ENCODE data around the gene FKBP2.

Gene FKBP2

DNA sequence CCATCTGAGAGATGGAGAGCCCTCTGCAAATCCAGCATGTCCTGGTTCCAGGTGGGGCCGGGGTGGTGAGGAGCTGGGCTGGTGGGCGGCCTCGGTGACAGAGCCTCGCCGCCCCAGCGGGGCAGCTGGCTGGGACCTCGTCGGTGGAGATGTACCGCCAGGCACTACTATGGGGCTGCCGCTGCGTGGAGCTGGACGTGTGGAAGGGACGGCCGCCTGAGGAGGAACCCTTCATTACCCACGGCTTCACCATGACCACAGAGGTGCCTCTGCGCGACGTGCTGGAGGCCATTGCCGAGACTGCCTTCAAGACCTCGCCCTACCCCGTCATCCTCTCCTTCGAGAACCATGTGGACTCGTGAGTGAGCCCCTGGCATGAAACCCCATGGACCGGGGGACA, 17.5 kb downstream of the FKBP2 start (continued):
- TF ChIP-seq ZNF76 (tag by site-specific recombination; IDR thresholded peaks at IDR 0.05; ENCODE audit: borderline replicate concordance, low read depth): no peak
- TF ChIP-seq MEIS1 (CRISPR knock-in tag; IDR thresholded peaks at IDR 0.05; ENCODE audit: borderline replicate concordance): no peak
- TF ChIP-seq ZNF2 (tag by site-specific recombination; IDR thresholded peaks at IDR 0.05): no peak

DNA sequence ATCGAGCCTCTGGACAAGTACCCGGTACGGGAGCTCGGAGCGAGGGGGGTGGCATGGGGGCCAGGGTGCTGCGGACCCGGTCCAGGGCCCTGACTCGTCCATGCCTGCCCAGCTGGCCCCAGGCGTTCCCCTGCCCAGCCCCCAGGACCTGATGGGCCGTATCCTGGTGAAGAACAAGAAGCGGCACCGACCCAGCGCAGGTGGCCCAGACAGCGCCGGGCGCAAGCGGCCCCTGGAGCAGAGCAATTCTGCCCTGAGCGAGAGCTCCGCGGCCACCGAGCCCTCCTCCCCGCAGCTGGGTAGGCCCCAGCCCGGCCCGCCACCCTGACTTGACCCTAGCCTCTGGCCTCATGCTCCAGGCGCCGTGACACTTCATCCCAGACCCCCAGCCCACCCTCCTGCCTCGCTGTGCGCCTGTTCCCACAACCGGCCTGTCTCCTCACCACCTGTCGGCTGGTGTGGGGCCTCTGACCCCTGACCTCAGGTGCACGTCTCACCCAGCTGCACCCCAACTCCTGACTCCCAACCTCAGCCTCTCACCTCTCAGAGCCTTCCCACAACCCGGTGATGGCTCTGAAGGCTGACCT, 18.1 kb downstream of the FKBP2 start:
- ChIA-PET CTCF (interaction anchor here (0.7 kb wide), 1 partner anchor 1351 kb away, joined by 5 read pairs; no protein-coding TSS in a partner anchor), POLR2A (interaction anchor here (0.8 to 1.6 kb wide), 3 partner anchors 9 to 16 kb away, joined by 3 to 4 read pairs (median 4); no protein-coding TSS in a partner anchor)
- peaks cover 0 to 83% of the 10 kb centered on the region in 2 experiments; a peak in 2 of 3 replicates for H3K36me3 ChIP-seq (ENCODE audit: control insufficient read depth in 2 of 2, insufficient read depth in 1 of 2, low read length in 2 of 2)
- H3K9me3 ChIP-seq (ENCODE audit: control insufficient read depth, insufficient read depth, low read depth, low read length): no peaks in the 10 kb centered on the region
- no peak overlapping the region for H3K4me3 ChIP-seq (ENCODE audit: low read depth, low read length)
- TF ChIP-seq ZBTB20 (tag by site-specific recombination; IDR thresholded peaks at IDR 0.05) (no peak), HOXA7 (CRISPR knock-in tag; IDR thresholded peaks at IDR 0.05; ENCODE audit: borderline replicate concordance) (no peak), SP2 (tag by site-specific recombination; IDR thresholded peaks at IDR 0.05) (no peak), ZNF707 (tag by site-specific recombination; IDR thresholded peaks at IDR 0.05) (no peak), ZNF791 (tag by site-specific recombination; IDR thresholded peaks at IDR 0.05) (no peak), GLI4 (tag by site-specific recombination; IDR thresholded peaks at IDR 0.05) (no peak), GLI2 (tag by site-specific recombination; IDR thresholded peaks at IDR 0.05; ENCODE audit: borderline replicate concordance, low read depth) (no peak), ZNF544 (tag by site-specific recombination; IDR thresholded peaks at IDR 0.05) (no peak), ZNF174 (tag by site-specific recombination; IDR thresholded peaks at IDR 0.05) (no peak), ZNF785 (tag by site-specific recombination; IDR thresholded peaks at IDR 0.05) (no peak), ZNF302 (tag by site-specific recombination; IDR thresholded peaks at IDR 0.05; ENCODE audit: low read depth) (no peak), ZFP41 (tag by site-specific recombination; IDR thresholded peaks at IDR 0.05; ENCODE audit: borderline replicate concordance) (no peak), ZNF214 (tag by site-specific recombination; IDR thresholded peaks at IDR 0.05; ENCODE audit: borderline replicate concordance) (no peak), ZNF558 (tag by site-specific recombination; IDR thresholded peaks at IDR 0.05) (no peak)
- TF ChIP-seq, protein P1, sequence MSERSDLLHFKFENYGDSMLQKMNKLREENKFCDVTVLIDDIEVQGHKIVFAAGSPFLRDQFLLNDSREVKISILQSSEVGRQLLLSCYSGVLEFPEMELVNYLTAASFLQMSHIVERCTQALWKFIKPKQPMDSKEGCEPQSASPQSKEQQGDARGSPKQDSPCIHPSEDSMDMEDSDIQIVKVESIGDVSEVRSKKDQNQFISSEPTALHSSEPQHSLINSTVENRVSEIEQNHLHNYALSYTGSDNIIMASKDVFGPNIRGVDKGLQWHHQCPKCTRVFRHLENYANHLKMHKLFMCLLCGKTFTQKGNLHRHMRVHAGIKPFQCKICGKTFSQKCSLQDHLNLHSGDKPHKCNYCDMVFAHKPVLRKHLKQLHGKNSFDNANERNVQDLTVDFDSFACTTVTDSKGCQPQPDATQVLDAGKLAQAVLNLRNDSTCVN (tag by site-specific recombination; optimal IDR thresholded peaks at IDR 0.05): no peak
- TF ChIP-seq, protein P2, sequence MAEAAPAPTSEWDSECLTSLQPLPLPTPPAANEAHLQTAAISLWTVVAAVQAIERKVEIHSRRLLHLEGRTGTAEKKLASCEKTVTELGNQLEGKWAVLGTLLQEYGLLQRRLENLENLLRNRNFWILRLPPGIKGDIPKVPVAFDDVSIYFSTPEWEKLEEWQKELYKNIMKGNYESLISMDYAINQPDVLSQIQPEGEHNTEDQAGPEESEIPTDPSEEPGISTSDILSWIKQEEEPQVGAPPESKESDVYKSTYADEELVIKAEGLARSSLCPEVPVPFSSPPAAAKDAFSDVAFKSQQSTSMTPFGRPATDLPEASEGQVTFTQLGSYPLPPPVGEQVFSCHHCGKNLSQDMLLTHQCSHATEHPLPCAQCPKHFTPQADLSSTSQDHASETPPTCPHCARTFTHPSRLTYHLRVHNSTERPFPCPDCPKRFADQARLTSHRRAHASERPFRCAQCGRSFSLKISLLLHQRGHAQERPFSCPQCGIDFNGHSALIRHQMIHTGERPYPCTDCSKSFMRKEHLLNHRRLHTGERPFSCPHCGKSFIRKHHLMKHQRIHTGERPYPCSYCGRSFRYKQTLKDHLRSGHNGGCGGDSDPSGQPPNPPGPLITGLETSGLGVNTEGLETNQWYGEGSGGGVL (tag by site-specific recombination; IDR thresholded peaks at IDR 0.05): no peak
- TF ChIP-seq, protein P3, sequence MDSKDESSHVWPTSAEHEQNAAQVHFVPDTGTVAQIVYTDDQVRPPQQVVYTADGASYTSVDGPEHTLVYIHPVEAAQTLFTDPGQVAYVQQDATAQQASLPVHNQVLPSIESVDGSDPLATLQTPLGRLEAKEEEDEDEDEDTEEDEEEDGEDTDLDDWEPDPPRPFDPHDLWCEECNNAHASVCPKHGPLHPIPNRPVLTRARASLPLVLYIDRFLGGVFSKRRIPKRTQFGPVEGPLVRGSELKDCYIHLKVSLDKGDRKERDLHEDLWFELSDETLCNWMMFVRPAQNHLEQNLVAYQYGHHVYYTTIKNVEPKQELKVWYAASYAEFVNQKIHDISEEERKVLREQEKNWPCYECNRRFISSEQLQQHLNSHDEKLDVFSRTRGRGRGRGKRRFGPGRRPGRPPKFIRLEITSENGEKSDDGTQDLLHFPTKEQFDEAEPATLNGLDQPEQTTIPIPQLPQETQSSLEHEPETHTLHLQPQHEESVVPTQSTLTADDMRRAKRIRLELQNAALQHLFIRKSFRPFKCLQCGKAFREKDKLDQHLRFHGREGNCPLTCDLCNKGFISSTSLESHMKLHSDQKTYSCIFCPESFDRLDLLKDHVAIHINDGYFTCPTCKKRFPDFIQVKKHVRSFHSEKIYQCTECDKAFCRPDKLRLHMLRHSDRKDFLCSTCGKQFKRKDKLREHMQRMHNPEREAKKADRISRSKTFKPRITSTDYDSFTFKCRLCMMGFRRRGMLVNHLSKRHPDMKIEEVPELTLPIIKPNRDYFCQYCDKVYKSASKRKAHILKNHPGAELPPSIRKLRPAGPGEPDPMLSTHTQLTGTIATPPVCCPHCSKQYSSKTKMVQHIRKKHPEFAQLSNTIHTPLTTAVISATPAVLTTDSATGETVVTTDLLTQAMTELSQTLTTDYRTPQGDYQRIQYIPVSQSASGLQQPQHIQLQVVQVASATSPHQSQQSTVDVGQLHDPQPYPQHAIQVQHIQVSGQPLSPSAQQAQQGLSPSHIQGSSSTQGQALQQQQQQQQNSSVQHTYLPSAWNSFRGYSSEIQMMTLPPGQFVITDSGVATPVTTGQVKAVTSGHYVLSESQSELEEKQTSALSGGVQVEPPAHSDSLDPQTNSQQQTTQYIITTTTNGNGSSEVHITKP (tag by site-specific recombination; IDR thresholded peaks at IDR 0.05): no peak
- TF ChIP-seq, protein P4, sequence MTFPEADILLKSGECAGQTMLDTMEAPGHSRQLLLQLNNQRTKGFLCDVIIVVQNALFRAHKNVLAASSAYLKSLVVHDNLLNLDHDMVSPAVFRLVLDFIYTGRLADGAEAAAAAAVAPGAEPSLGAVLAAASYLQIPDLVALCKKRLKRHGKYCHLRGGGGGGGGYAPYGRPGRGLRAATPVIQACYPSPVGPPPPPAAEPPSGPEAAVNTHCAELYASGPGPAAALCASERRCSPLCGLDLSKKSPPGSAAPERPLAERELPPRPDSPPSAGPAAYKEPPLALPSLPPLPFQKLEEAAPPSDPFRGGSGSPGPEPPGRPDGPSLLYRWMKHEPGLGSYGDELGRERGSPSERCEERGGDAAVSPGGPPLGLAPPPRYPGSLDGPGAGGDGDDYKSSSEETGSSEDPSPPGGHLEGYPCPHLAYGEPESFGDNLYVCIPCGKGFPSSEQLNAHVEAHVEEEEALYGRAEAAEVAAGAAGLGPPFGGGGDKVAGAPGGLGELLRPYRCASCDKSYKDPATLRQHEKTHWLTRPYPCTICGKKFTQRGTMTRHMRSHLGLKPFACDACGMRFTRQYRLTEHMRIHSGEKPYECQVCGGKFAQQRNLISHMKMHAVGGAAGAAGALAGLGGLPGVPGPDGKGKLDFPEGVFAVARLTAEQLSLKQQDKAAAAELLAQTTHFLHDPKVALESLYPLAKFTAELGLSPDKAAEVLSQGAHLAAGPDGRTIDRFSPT (tag by site-specific recombination; IDR thresholded peaks at IDR 0.05): no peak
- TF ChIP-seq, protein P5, sequence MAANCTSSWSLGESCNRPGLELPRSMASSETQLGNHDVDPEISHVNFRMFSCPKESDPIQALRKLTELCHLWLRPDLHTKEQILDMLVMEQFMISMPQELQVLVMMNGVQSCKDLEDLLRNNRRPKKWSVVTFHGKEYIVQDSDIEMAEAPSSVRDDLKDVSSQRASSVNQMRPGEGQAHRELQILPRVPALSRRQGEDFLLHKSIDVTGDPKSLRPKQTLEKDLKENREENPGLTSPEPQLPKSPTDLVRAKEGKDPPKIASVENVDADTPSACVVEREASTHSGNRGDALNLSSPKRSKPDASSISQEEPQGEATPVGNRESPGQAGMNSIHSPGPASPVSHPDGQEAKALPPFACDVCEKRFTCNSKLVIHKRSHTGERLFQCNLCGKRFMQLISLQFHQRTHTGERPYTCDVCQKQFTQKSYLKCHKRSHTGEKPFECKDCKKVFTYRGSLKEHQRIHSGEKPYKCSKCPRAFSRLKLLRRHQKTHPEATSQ (tag by site-specific recombination; IDR thresholded peaks at IDR 0.05): no peak
- TF ChIP-seq, protein P6, sequence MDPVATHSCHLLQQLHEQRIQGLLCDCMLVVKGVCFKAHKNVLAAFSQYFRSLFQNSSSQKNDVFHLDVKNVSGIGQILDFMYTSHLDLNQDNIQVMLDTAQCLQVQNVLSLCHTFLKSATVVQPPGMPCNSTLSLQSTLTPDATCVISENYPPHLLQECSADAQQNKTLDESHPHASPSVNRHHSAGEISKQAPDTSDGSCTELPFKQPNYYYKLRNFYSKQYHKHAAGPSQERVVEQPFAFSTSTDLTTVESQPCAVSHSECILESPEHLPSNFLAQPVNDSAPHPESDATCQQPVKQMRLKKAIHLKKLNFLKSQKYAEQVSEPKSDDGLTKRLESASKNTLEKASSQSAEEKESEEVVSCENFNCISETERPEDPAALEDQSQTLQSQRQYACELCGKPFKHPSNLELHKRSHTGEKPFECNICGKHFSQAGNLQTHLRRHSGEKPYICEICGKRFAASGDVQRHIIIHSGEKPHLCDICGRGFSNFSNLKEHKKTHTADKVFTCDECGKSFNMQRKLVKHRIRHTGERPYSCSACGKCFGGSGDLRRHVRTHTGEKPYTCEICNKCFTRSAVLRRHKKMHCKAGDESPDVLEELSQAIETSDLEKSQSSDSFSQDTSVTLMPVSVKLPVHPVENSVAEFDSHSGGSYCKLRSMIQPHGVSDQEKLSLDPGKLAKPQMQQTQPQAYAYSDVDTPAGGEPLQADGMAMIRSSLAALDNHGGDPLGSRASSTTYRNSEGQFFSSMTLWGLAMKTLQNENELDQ (tag by site-specific recombination; IDR thresholded peaks at IDR 0.05; ENCODE audit: low read depth): no peak
- no peaks in the 10 kb centered on the region; the same call in 1 of the 2 replicates for H3K4me1 ChIP-seq (ENCODE audit: control insufficient read depth, insufficient read depth, low read length)
- no peak overlapping the region for H3K27ac ChIP-seq (ENCODE audit: extremely low read depth, low read depth, low read length)
